HCT116 (cell line): ENCODE data around the gene RBFOX2.

Experiments used
- CEBPB ChIP-seq: IDR thresholded peaks from 2 replicates; pipeline ENCODE4 v1.6.1; 2012; ENCODE audit warnings: low read depth
- EGR1 ChIP-seq: IDR thresholded peaks from 2 replicates; pipeline ENCODE4 v1.6.1; 2012; ENCODE audit warnings: low read depth
- ELF1 ChIP-seq: IDR thresholded peaks from 2 replicates; pipeline ENCODE4 v1.6.1; 2012; ENCODE audit warnings: low read depth, borderline replicate concordance
- EZH2 ChIP-seq: fragments of 200-600 bp; sonication (generic); IDR thresholded peaks from 2 replicates; pipeline ENCODE4 v1.6.1; 2017; ENCODE audit warnings: antibody characterized with exemption, mixed run types
- JUND ChIP-seq: IDR thresholded peaks from 2 replicates; pipeline ENCODE4 v1.6.1; 2012
- POLR2A ChIP-seq: IDR thresholded peaks from 2 replicates; pipeline ENCODE4 v1.7.0; 2011; ENCODE audit warnings: borderline replicate concordance; ENCODE audit not compliant: insufficient read depth, insufficient read length; ENCODE audit errors: extremely low read depth
- POLR2AphosphoS5 ChIP-seq: IDR thresholded peaks from 2 replicates; pipeline ENCODE4 v1.6.1; 2011; ENCODE audit warnings: mild to moderate bottlenecking, low read depth, low read length, moderate library complexity
- SIN3A ChIP-seq: IDR thresholded peaks from 2 replicates; pipeline ENCODE4 v1.6.1; 2012; ENCODE audit warnings: low read depth
- YY1 ChIP-seq: IDR thresholded peaks from 2 replicates; pipeline ENCODE4 v1.6.1; 2011; ENCODE audit warnings: low read length, low read depth, moderate library complexity, mild to moderate bottlenecking; ENCODE audit not compliant: insufficient replicate concordance; ENCODE audit errors: extremely low read depth
- ZNF274 ChIP-seq: fragments of 200-500 bp; sonication (Bioruptor generic); IDR thresholded peaks from 2 replicates; pipeline ENCODE4 v1.6.1; 2014; ENCODE audit warnings: mild to moderate bottlenecking, low read depth, low read length, inconsistent platforms
- TF ChIP-seq, protein P1 (sequence below), 3 experiments: fragments of 200-600 bp in 1 of 3; sonication (generic) in 1 of 3; IDR thresholded peaks in 2 of 3; conservative IDR thresholded peaks in 1 of 3; 2 replicates each; pipeline ENCODE4 v1.5.1; 2012 to 2017; ENCODE audit warnings: low read depth in 2 of 3, low read length in 2 of 3, antibody characterized with exemption in 1 of 3, borderline replicate concordance in 1 of 3, control low read depth in 1 of 3, mild to moderate bottlenecking in 1 of 3, mixed read lengths in 1 of 3, mixed run types in 1 of 3, moderate library complexity in 1 of 3; ENCODE audit not compliant: insufficient read depth in 1 of 3

DNA sequence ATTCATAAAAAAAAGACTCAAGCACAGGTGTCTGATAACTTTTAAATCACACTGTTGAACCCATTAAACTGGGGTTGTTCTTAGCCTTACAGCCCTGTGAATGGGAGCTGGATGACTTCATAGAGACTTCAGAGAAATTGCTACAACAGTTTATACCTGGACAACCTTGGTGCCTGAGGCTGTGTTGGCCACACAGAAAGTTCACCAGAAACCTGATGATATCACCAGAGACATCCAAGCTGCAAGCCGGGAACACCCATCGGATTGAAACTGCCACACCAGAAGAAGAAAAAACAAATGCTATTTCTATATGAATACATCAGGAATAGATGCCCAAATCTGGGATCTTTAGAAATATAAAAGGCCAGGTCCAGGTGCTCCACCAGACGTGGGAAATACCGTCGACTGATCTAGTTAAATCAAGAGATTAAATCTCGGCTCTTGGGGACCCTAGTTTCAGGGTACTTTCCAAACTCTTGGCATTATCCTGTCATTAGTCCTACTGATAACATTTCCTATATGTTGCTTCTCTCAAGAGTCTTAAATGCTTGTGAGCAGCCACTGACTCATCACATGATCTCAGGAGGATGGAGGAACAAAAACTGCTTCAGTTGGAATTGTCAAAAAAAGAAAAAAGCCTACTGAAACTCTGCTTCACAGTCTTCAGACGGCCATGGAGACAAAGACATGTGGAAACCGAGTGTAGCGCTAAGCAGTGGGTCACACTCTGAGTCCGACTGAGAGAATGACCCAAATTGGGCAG lies 339.5 kb downstream of the RBFOX2 start:
- TF ChIP-seq, protein P1, sequence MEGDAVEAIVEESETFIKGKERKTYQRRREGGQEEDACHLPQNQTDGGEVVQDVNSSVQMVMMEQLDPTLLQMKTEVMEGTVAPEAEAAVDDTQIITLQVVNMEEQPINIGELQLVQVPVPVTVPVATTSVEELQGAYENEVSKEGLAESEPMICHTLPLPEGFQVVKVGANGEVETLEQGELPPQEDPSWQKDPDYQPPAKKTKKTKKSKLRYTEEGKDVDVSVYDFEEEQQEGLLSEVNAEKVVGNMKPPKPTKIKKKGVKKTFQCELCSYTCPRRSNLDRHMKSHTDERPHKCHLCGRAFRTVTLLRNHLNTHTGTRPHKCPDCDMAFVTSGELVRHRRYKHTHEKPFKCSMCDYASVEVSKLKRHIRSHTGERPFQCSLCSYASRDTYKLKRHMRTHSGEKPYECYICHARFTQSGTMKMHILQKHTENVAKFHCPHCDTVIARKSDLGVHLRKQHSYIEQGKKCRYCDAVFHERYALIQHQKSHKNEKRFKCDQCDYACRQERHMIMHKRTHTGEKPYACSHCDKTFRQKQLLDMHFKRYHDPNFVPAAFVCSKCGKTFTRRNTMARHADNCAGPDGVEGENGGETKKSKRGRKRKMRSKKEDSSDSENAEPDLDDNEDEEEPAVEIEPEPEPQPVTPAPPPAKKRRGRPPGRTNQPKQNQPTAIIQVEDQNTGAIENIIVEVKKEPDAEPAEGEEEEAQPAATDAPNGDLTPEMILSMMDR (IDR thresholded peaks at IDR 0.05 in 2 of 3, conservative IDR thresholded peaks at IDR 0.05 in 1 of 3; ENCODE audit: borderline replicate concordance in 1 of 3, insufficient read depth in 1 of 3, low read depth in 2 of 3, low read length in 2 of 3): no peak
- TF ChIP-seq CEBPB: no peak
- TF ChIP-seq ELF1: no peak
- no peak for TF ChIP-seq SIN3A
- TF ChIP-seq POLR2AphosphoS5: no peak
- no peak for TF ChIP-seq YY1
- no peak for TF ChIP-seq EGR1
- TF ChIP-seq POLR2A: no peak
- no peak for TF ChIP-seq EZH2
- no peak for TF ChIP-seq ZNF274
- TF ChIP-seq JUND: no peak
